K562 (cell line): ENCODE measurements around the gene TMEM247. TPM values are rescaled to one million over a fixed set of nuclear protein-coding genes. Genes with fewer than 3 reads are reported as not detected.

Source experiments
- ATAC-seq: fragments of 200-7000 bp; cut with Tn5 transposase; 3 replicates; pipeline ENCODE4 v1.9.1; 2020; ENCODE audit warnings: moderate library complexity
- BruUV-seq: library from RNA; stranded (reverse); fragments of 400-500 nt; replicated peaks from 2 replicates; lab custom pipeline; 2021; lab: Mats Ljungman, UMichigan
- CTCF ChIA-PET: fragments of 300-600 bp; formaldehyde crosslinking; extraction: SDS; loops from one replicate; lab custom pipeline; 2021; ENCODE audit warnings: low intra/inter-chr PET ratio; lab: Yijun Ruan, JAX
- POLR2A ChIA-PET: fragments of 300-600, 350-650 bp; sonication (Branson Sonifier 250); formaldehyde crosslinking; extraction: SDS; loops from one replicate; lab custom pipeline; 2021; ENCODE audit warnings: antibody characterized with exemption, inconsistent platforms; lab: Yijun Ruan, JAX
- DNase-seq, 4 experiments: peaks; one replicate each; pipeline versions ENCODE4 v3.0.0 to v3.0.0-alpha.2; 2011 to 2018; ENCODE audit warnings: low spot score in 3 of 4, mixed read lengths in 3 of 4; ENCODE audit errors: extremely low read depth in 1 of 4
- FAIRE-seq: peaks from 2 replicates; lab custom pipeline; 2011; peaks lifted over from hg19 to GRCh38; lab: Jason Lieb, UNC
- H2AFZ ChIP-seq: 2 replicates; pipeline ENCODE4 v1.6.0; 2011; ENCODE audit warnings: low read depth, low read length, control low read depth, inconsistent platforms
- H3K27ac ChIP-seq: fragments of 200-600 bp; 3 replicates; pipeline ENCODE4 v1.8.0; 2011; ENCODE audit warnings: low read depth, mild to moderate bottlenecking, control low read depth, inconsistent platforms, low read length, moderate library complexity, mixed read lengths; ENCODE audit errors: extremely low read depth
- H3K27me3 ChIP-seq, 2 experiments: fragments of 300-600 bp in 1 of 2; 2 replicates in 1 of 2; 3 replicates in 1 of 2; pipeline versions ENCODE4 v1.6.0 to v1.8.0; 2011; ENCODE audit warnings: inconsistent platforms in 2 of 2, low read length in 2 of 2, mild to moderate bottlenecking in 1 of 2, mixed read lengths in 1 of 2, moderate library complexity in 1 of 2; ENCODE audit not compliant: control insufficient read depth in 2 of 2, insufficient read depth in 2 of 2
- H3K36me3 ChIP-seq: fragments of 300-600 bp; 3 replicates; pipeline ENCODE4 v1.8.0; 2011; ENCODE audit warnings: mild to moderate bottlenecking, low read length, inconsistent platforms; ENCODE audit not compliant: control insufficient read depth, insufficient read depth
- H3K4me1 ChIP-seq, 2 experiments: fragments of 200-600 bp in 1 of 2; replicated peaks in 1 of 2; 2 replicates in 1 of 2; 3 replicates in 1 of 2; pipeline versions ENCODE4 v1.5.1 to v1.8.0; 2011; ENCODE audit warnings: inconsistent platforms in 2 of 2, low read length in 2 of 2, mild to moderate bottlenecking in 1 of 2, mixed read lengths in 1 of 2, moderate library complexity in 1 of 2; ENCODE audit not compliant: control insufficient read depth in 2 of 2, insufficient read depth in 2 of 2
- H3K4me2 ChIP-seq: 2 replicates; pipeline ENCODE4 v1.6.1; 2011; ENCODE audit warnings: low read length, control low read depth, inconsistent platforms, mixed read lengths; ENCODE audit not compliant: insufficient read depth
- H3K4me3 ChIP-seq: fragments of 200-600 bp; sonication (generic), shearing (Covaris generic); 2 replicates; pipeline ENCODE4 v1.5.1; 2016; ENCODE audit warnings: control low read depth, inconsistent platforms
- H3K79me2 ChIP-seq: fragments of 200-600 bp; 3 replicates; pipeline ENCODE4 v1.8.0; 2011; ENCODE audit warnings: low read length, inconsistent platforms; ENCODE audit not compliant: control insufficient read depth, insufficient read depth
- H3K9ac ChIP-seq, 2 experiments: 2 replicates each; pipeline versions ENCODE4 v1.6.0 to v1.6.1; 2011; ENCODE audit warnings: low read depth in 2 of 2, low read length in 2 of 2, control low read depth in 1 of 2, inconsistent platforms in 1 of 2, mild to moderate bottlenecking in 1 of 2, mixed read lengths in 1 of 2; ENCODE audit not compliant: insufficient read depth in 1 of 2
- H3K9me1 ChIP-seq: one replicate; pipeline ENCODE4 v1.6.0; 2011; ENCODE audit warnings: inconsistent platforms, mild to moderate bottlenecking, low read length, moderate library complexity; ENCODE audit not compliant: control insufficient read depth, insufficient read depth
- H3K9me3 ChIP-seq: replicated peaks from 2 replicates; pipeline ENCODE4 v1.5.1; 2011; ENCODE audit warnings: low read depth, low read length, inconsistent platforms; ENCODE audit not compliant: control insufficient read depth, insufficient read depth
- H4K20me1 ChIP-seq: replicated peaks from 2 replicates; pipeline ENCODE4 v1.6.1; 2011; ENCODE audit warnings: low read length, inconsistent platforms, mixed read lengths; ENCODE audit not compliant: control insufficient read depth, insufficient read depth
- ARID4B ChIP-seq: sonication (generic); formaldehyde crosslinking; IDR thresholded peaks from 2 replicates; pipeline ENCODE4 v1.8.0; 2022; ENCODE audit warnings: mild to moderate bottlenecking, missing genetic modification reagents
- HNRNPLL ChIP-seq: fragments of 200-400 bp; formaldehyde crosslinking; IDR thresholded peaks from 2 replicates; pipeline ENCODE4 v1.6.1; 2017; ENCODE audit warnings: low read length, low read depth, mild to moderate bottlenecking; ENCODE audit not compliant: poor library complexity, severe bottlenecking
- TRIM25 ChIP-seq: fragments of 450-650 bp; IDR thresholded peaks from 2 replicates; pipeline ENCODE4 v1.7.0; 2016; ENCODE audit warnings: borderline replicate concordance
- ZNF316 ChIP-seq: fragments of 450-650 bp; IDR thresholded peaks from 2 replicates; pipeline ENCODE4 v1.6.1; 2016
- ZNF609 ChIP-seq: sonication (generic); formaldehyde crosslinking; IDR thresholded peaks from 2 replicates; pipeline ENCODE4 v1.8.1; 2023; ENCODE audit warnings: missing genetic modification reagents, mild to moderate bottlenecking, borderline replicate concordance
- ZNF75A ChIP-seq: fragments of 450-650 bp; formaldehyde crosslinking; IDR thresholded peaks from 2 replicates; pipeline ENCODE4 v1.4.0; 2020; ENCODE audit warnings: mild to moderate bottlenecking
- WGBS: fragments of 100-300 bp; shearing (Covaris generic); methylation state at CpG from one replicate; pipeline ENCODE4 v1.1.6; 2016; ENCODE audit warnings: low coverage, mixed read lengths; ENCODE audit not compliant: insufficient coverage; ENCODE audit errors: missing lambda C conversion rate; 5-methylcytosine and 5-hydroxymethylcytosine counted together
- in situ Hi-C: fragments of 300-500 bp; cut with MboI; formaldehyde crosslinking; loops from 4 replicates; pipeline ENCODE4 v1.15.0; 2018; ENCODE audit warnings: inconsistent platforms, mixed read lengths
- intact Hi-C: fragments of 100-400 bp; cut with micrococcal nuclease; formaldehyde crosslinking; loops from 2 replicates; pipeline ENCODE4 v1.14.2; 2022
- polyA plus RNA-seq, 8 experiments: library from polyadenylated mRNA; depleted of rRNA in 4 of 8; stranded (reverse) in 5 of 8; unstranded in 3 of 8; fragments of >200 nt; fragmentation: Nextera tagmentation in 2 of 8; fragmentation: Illumina TruSeq in 1 of 8; extraction: Ambion mirVana in 2 of 8; extraction: Trizol in 1 of 8; gene quantifications; 2 replicates each; pipeline versions ENCODE4 v1.2.1 to v1.2.3, GENCODE V29; 2011 to 2014; ENCODE audit warnings: inconsistent platforms in 1 of 8, missing spikeins in 1 of 8
- total RNA-seq, 7 experiments: library from RNA; depleted of rRNA in 6 of 7; stranded (reverse); fragments of >200 nt in 6 of 7; fragmentation: Illumina TruSeq in 2 of 7; extraction: Trizol in 2 of 7; gene quantifications; 2 replicates each; pipeline versions ENCODE4 v1.2.1 to v1.2.3, GENCODE V29; 2011 to 2021; ENCODE audit warnings: low replicate concordance in 1 of 7

TMEM247 gene
- total and polyA plus RNA-seq, 9 of the 15 experiments (the other 6 are each of a cell fraction or from before 2014, with no cell fraction given), result 0.24 to 4.7 (median 3.1) TPM

GRCh38 chr2:46517485-46517884 lies 38.1 kb downstream of the TMEM247 start:
- POLR2A ChIA-PET, result no interaction called here
- Histone ChIP-seq H3K9me3 (no peaks in the 10 kb centered on the region), H3K27me3 (no peaks in the 10 kb centered on the region; a peak in 1 of 5 replicates), H3K36me3 (no peaks in the 10 kb centered on the region), H3K4me3 (no peak overlapping the region), H3K4me2 (no peak overlapping the region), H3K9ac (no peak overlapping the region), H3K79me2 (no peaks in the 10 kb centered on the region), H2AFZ (no peak overlapping the region), H3K9me1 (no peaks in the 10 kb centered on the region), H3K4me1 (no peaks in the 10 kb centered on the region), H4K20me1 (no peaks in the 10 kb centered on the region), H3K27ac (no peak overlapping the region)
- FAIRE-seq, result no peak
- BruUV-seq, result no TSS peak
- WGBS, result 8% methylated on average over 1 of the region's 1 CpG
- no peak for ATAC-seq
- intact Hi-C loops, result no loop called here
- CTCF ChIA-PET, result no interaction called here
- in situ Hi-C loops, result no loop called here
- no peak for DNase-seq
- TF ChIP-seq HNRNPLL, result no peak
- TF ChIP-seq TRIM25, result no peak
- TF ChIP-seq ZNF316, result peak; percentile 60
- TF ChIP-seq ZNF609, result no peak
- TF ChIP-seq ZNF75A (CRISPR knock-in tag), result no peak
- TF ChIP-seq ARID4B, result no peak
